HG02642 (cell line): ENCODE data around the gene CRIM1.

Source experiments
- ATAC-seq: cut with Tn5 transposase; IDR thresholded peaks from one replicate; pipeline ENCODE4 v1.9.1; 2021; ENCODE audit warnings: mild to moderate bottlenecking; ENCODE audit not compliant: unreplicated experiment, poor library complexity

Gene CRIM1

DNA sequence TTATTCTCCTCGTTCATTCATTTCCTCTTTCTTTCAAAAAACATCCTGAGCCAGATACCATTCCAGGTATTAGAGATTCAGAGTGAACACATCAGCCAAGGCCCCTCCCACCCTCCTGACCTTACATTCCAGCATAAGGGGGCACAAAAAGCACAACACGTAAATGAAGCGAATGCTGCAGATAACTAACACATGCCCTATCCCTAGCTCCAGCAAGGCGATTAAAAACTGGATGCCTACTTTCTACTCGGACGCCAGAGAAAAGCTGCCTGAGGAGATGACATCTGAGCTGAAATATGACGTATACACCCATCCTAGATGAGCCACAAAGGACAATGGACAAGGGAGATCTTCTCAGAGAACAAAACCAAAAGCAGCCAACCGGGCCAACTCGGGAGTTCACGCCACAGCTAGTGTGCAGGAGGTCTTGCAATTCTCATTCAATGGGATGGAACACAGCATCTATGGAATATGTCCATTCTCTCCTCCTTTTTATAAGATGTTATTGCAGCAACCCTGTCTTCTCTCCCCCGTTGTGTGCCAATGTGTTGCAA lies 208.9 kb downstream of the CRIM1 start:
- no peak for ATAC-seq

DNA sequence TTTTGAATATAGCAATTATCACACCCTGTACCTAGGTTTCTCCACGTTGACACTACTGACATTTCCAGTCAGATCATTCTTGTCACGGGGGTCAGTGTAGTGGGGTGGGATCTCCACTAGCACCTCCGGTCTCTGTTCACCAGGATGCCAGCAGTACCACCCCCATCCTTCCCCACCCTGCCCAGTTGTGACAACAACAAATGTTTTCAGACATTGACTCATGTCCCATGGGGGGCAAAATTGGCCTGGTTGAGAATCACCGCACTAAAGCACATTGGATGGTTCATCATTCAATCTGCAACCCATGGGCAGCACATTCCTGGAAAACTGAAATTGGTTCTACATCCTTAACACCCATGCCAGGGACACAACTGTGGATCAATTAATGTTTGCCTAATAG lies 210.1 kb downstream of the CRIM1 start:
- no peak for ATAC-seq

DNA sequence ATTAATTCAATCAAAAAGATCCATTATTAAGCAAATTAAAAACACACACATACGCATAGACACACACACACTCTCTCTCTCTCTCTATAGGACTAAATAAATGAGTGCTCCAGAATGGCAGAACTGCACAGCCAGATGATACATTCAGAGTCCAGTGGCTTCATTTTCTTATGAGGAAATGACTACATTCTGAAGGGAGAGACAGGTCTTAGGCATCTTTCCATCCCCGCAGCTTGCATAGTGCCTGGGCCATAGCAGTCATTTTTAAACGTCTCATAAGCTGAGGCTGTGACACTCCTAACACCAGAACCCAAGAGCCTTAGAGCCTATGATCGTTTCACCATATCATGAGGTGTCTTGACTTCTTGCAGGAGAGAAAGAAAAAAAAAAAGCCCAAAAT lies 211.3 kb downstream of the CRIM1 start:
- no peak for ATAC-seq

DNA sequence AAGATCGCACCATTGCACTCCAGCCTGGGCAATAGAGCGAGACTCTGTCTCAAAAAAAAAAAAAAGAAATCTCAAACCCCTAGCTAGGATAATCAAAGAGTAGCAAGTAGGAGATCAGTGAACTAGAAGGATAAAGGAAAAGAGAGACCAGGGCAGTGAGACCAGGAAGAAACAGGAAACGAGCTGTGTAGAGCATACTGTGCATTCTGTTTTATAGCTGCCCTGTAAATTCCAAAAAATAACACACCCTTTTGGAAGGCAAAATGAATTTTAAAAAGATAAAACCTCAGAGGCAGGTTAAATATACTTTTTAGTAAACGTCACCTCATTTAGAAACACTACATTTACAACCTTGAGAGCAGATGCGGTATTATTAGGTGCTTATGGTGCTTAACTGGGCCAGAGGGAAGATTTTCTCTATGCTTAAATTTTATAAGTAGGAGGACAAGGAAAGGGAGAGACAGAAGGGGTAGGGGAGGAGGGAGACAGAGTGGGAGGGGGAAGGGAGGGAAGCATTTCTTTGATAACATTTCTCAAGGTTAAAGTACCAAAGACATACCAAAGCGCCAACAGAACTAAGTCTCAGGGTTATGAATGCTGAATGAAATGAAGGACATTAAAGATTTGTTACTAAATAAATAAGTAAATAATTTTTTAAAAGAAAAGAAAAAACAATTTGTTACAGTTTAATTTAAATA lies 212.3 kb downstream of the CRIM1 start:
- no peak for ATAC-seq

DNA sequence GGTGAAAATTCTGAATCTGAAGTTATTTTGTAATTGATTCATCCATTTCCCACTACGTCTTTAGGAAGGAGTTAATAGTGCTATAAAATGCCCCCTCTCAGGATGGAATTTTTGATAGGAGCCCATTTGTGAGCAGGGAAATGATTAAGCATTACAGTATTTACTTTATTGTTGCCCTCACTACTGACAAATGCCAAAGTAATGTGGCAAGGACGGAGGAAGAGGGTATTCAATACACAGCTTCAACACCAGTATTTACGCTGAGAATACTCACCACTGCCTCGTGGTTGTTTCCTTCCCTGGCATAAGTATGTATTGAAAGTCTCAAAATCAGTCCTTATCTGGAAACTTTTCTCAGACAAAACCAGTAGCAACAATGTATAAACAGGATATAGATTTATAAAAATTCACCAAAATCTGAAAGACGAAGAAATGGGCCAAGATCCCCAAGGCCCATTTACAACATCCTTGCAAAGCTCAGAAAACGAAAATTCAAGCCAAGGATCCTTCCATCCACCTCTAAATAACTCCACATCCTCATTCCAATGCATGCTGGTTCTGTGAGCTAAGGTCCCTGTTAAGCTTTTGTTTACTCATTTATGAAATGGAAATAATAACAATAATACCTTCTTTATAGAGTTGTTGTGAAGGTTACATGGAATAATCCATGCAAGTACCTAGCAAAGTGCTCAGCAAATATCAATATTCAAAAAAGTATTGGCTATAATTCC lies 213.1 kb downstream of the CRIM1 start:
- no peak for ATAC-seq

DNA sequence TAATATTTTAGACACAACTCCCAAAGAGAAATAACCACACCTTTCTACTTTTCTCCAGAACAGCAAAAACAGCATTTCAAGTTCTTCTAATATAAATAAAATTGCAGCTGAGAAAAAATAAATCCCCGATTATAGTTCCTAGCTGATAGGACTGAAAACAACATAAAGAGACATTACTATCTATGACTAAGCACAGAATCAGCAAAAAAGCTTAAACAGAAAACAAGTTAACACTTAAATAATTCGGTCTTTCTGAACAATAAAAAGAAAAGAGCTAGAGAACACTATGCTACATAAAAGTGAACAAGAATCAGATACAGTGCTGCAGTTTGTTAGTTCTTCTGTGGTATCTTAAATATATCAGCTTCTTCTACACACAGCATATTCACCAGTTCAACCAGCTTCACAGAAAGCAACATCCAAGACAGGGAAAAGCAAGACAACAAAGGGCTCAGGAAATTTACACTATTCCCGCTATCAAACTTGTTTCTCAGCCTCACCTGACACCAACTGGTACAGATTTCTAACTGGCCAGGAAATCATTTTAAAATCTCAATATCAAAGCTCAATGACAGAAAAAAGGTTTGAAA lies 213.8 kb downstream of the CRIM1 start:
- no peak for ATAC-seq

DNA sequence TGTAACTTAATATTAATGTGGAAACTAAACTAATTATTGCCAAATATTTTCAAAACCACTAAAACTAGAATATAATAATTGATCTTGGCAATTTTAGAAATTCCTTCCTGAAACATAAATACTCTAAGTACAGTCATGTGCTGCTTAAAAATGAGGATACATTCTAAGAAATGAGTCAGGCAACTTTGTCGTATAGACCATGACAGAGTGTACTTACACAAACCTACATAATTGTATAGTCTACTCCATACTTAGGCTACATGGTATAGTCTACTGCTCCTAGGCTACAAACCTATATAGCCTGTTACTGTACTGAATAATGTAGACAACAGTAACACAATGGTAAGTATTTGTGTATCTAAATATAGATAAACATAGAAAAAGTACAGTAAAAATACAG lies 214.8 kb downstream of the CRIM1 start:
- no peak for ATAC-seq

DNA sequence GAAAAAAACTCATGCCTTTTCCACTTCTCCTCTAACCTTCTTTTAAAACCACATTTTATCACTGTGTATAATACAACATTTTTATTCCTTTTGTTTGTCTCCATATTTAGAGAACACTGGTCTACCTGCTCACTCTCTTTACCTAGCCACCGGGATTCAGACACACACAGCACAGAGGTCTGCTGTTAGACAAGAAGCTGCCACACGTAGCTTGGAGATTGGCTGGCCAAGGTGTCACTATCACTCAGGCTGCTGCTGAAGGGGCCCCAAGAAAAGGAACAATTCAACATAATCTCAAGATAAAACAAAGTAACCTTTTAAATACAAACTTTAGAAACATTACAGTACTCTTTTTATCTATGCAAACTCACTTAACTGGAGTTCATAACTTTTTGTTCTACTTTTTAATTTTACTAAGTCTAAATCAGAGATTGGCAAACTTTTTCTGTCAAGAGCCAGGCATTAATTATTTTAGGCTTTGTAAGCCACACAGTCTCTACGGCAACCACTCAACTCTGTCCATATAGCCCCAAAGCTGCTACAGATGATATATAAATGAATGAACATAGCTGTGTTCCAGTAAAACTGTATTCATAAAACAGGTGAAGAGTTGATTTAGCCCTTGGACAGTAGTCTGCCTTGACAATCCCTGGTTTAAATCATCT lies 216.6 kb downstream of the CRIM1 start:
- ATAC-seq = no peak

DNA sequence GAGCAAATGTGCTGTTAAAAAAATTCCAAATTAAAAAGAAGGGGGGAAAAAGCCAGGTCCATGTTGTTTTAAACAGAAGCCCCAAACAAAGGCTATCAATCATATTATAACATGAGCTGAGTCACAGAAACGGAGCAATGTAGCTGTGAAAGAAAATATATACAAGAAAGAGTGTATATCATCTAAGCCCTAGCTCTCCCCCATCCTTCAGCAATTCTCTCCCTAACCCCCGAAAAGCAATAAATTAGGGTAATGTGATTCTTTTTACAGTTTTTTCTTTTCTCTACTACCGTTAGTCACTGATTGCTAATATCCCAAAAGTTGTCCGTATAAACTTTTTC lies 217.1 kb downstream of the CRIM1 start:
- ATAC-seq = no peak

DNA sequence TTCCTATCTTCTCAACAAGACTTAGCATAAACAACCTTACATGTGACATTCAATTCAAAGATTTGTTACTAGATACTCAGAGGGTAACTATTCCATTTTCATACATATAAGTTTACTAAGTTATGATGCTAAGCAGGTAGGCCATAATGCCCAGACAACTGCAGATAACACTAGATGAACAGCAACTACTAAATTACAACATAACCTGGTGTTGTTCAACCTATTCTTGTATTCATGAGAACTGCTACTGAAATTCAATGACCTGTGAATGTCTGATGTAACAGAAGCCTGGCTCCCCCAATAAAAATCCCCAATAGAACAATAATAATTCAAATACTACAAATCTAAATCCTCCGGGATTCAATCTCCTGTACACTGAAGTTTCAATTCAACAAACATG lies 217.6 kb downstream of the CRIM1 start:
- no peak for ATAC-seq

DNA sequence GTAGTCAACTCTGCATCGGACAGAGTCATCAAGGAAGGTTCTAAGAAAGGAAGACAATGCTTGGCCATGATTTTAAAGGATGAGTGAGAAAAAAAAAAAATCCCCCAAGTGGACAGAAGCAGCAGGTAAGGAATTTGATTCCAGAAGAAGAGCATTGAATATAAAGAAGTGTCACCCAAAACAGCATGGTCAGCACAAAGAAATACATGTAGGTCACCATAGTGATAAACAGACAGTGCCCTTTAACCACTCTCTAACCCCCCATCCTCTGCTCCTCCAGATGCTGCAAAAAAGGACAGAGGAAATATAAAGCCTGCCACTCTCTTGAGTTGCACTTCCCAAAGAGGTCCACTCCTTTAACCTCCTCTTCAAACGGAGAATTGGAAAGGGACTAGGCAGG lies 219.0 kb downstream of the CRIM1 start:
- ATAC-seq = no peak

DNA sequence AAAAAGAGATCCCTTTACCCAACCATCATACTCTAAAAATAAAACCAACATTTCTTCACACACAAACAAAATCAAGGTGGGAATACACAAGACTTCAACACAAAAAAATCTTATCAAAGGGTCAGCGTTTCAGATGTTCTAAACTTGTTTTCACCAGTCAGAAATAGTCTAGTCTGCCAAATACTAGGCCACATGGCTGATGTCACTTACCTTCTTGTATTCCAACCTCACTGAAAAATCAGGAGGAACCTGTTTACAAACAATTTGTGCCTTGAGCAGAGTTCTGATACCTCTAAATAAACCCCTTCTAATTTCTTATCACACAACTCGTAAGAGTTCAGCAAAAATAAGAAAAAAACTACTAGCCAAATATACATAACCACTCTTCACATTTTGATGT lies 222.3 kb downstream of the CRIM1 start:
- no peak for ATAC-seq

DNA sequence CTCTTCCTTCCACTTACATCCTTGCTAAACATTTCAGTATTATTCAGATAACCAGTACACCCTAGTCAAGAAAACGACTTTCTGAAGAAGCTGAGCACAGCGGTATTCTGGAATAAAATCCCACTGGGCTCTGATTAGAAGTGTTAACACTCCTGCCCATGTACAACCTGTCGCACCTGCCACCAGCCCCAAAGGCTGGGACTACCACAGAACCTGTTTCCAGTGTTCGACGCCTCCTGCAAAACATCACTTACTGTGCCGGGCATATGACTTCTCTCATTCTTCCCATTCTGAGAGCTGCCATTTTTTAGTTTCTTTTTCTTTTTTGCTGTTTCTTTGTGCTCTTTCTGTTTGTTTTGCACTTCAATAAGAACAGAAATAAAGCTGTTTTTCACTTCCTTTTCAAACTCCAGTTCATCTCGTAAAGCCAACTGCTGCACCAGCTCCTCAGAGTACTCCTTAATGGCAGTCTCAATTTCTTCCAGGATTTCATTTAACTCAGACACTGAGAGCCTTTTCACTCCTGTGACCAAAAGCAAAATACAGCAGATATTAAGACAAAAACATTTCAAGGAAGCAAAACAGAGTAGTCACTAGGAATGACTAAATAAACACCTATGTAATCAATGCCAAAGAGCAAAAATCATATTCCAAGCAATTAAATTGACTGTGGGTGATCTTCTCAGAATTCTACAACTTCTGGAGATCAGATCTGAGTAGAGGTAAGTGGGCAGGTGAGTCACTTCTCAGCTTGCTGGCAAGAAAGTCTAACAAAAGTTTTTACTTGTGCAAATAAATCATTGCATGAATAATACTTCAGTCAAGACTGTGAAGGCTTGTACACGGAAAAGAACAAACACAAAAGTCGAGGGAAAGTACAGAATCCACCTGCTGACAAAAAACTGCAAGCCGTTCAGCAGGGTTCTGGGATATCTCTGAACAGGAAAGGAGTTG lies 223.0 kb downstream of the CRIM1 start:
- no peak for ATAC-seq

DNA sequence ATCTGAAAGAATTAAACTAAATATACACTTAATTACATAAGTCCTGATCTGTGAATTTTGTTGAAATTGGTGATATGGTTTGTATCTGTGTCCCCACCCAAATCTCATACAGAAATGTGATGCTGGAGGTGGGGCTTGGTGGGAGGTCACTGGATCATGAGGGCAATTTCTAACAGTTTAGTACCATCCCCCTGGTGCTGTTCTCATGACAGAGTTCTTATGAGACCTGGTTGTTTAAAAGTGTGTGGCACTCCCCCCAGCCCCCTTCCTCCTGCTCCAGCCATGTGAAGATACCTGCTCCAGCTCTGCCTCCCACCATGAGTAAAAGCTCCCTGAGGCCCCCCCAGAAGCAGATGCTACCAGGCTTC lies 223.7 kb downstream of the CRIM1 start:
- ATAC-seq = no peak

DNA sequence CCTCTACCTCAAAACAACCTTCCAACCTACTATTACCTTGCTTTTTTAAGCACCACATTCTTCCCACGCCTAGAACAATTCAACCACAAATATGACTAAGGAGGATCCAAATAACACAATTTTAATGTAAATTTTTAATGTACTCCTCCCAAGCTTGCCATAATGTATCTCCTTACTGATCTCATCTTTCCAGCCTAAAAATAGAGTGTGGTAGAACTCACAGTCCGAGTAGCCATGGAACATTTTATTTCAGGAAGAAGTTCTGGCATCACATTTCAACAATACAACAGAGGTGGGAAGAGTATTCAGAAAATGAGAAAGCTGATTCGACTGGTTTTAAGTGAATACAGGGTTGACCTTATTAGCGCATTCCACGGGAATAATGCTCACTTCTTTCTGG lies 227.0 kb downstream of the CRIM1 start:
- ATAC-seq = no peak

DNA sequence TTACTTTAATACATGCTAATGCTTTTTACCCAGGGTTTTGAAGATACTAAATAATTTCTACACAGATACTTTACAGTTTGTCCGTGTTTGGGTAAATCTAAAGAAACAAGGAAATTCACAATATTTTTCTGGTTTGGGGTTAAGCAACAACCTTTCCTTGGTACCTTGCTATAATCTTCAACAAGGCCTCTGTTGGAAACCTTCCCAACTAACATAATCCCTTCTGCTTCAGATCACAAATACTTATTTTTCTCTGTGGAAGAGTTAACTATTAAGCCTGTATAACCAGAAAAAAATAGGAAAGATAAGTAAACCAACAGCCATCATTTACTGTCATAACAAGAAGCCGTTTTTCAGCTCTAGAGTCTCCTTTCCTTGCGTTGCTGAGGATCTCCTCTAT lies 227.4 kb downstream of the CRIM1 start:
- ATAC-seq = no peak

DNA sequence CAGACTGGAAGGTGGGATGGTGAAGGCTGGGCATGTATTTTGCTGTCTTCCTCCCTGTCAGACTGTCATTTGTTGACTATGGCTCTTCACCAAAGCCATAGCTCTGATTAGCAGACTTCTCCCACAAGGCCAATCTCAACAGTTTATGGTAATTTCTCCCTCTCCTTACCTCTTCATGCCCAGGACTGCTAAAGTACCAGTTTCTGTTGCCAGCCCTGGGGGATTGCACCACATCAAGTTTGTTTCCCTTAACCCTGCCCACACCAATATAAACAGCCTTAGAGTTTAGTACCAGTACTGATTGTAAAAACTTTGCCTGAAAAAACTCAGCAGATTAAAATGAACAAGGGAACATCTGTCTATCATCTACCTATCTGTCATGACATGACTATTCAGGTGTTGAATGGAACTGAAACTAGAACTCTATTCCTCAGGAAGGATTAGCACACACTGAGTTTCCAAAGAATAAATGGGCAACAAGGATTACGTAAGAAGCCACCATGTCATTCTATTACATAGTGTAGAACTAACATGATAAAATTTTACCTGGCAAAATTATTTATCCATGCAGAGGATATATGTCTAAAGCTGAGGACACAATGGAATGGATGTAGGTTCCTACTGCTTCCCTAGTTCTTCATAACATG lies 228.7 kb downstream of the CRIM1 start:
- ATAC-seq = no peak

DNA sequence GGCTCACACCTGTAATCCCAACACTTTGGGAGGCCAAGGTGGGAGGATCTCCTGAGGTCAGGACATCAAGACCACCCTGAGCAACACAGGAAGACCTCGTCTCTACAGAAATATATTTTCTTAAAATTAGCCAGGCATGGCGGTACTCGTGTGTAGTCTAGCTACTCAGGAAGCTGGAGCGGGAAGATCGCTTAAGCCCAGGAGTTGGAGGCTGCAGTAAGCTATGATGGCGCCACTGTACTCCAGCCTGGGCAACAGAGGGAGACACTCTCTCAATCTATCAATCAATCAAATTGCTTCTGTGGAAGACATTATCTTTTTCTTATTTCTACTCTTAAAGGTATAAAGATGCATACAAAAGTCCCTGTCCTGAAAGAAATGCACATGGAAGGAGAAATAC lies 231.1 kb downstream of the CRIM1 start:
- no peak for ATAC-seq

DNA sequence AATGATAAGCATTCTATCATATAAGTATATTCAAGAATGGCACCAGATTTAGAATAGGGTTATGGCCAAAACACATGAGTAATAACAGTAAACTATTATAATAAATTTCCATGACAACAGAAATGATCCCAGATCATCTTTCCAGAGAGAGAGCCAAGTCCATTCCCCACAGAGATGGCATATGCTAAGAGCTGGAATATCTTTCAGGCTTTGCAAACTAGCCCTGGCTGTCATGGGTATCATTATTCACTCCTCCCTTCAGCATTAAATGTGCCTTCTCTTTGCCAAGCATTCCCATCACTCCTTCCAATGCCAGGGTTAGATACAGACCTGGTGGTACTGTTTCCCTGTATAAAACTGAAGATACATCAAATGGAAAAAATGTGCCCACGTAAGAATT lies 231.5 kb downstream of the CRIM1 start:
- no peak for ATAC-seq

DNA sequence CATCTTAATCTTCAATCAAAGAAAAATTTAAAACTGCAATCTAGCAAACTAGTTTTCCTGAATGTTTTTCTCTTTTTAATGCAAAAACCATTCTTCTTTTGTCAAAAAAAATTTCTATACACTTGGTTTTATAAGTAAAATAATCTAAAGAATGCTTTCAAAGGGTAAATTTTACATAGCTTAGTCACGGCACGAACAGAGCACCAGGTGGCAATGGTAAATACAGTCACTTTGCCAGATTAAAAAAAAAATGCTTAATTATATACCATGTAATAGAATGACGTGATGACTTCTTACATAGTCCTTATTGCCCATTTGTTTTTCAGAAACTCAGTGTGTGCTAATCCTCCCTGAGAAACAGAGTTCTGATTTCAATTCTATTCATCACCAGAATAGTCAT lies 232.0 kb downstream of the CRIM1 start:
- no peak for ATAC-seq
